ENCODE measurements around the gene TENT5C.

The TENT5C gene

GRCh38 chr1:117638141-117638540 is 32.3 kb downstream of the TENT5C start:
- Histone ChIP-seq H3K27ac (ENCODE audit: extremely low read depth, low read depth, low read length) (no peak overlapping the region), H3K4me1 (ENCODE audit: control insufficient read depth, insufficient read depth, low read length) (no peaks in the 10 kb centered on the region), H3K9me3 (ENCODE audit: control insufficient read depth, insufficient read depth, low read depth, low read length) (no peaks in the 10 kb centered on the region), H3K4me3 (ENCODE audit: low read depth, low read length) (no peak overlapping the region), H3K36me3 (ENCODE audit: control insufficient read depth in 2 of 2, insufficient read depth in 1 of 2, low read length in 2 of 2) (no peaks in the 10 kb centered on the region)
- POLR2A ChIA-PET = interaction anchor here (1.5 kb wide), 1 partner anchor 32 kb away, joined by 3 read pairs; no protein-coding TSS in a partner anchor
- CTCF ChIA-PET = no interaction called here
- TF ChIP-seq ZNF2 (tag by site-specific recombination; IDR thresholded peaks at IDR 0.05) (no peak), ZNF221 (tag by site-specific recombination; IDR thresholded peaks at IDR 0.05; ENCODE audit: borderline replicate concordance) (no peak), SCRT2 (tag by site-specific recombination; IDR thresholded peaks at IDR 0.05) (no peak), ZNF654 (tag by site-specific recombination; IDR thresholded peaks at IDR 0.05; ENCODE audit: low read depth) (no peak), ZNF239 (tag by site-specific recombination; IDR thresholded peaks at IDR 0.05) (no peak), ZFP37 (tag by site-specific recombination; IDR thresholded peaks at IDR 0.05) (no peak), ZNF112 (tag by site-specific recombination; IDR thresholded peaks at IDR 0.05) (no peak)

GRCh38 chr1:117638759-117639158 is 32.9 kb downstream of the TENT5C start:
- H3K4me3 ChIP-seq (ENCODE audit: low read depth, low read length) = no peak overlapping the region
- ChIA-PET CTCF (no interaction called here), POLR2A (interaction anchor here (1.5 kb wide), 1 partner anchor 32 kb away, joined by 3 read pairs; no protein-coding TSS in a partner anchor)
- no peak overlapping the region for H3K27ac ChIP-seq (ENCODE audit: extremely low read depth, low read depth, low read length)
- H3K4me1 ChIP-seq (ENCODE audit: control insufficient read depth, insufficient read depth, low read length) = no peaks in the 10 kb centered on the region
- no peaks in the 10 kb centered on the region for H3K36me3 ChIP-seq (ENCODE audit: control insufficient read depth in 2 of 2, insufficient read depth in 1 of 2, low read length in 2 of 2)
- H3K9me3 ChIP-seq (ENCODE audit: control insufficient read depth, insufficient read depth, low read depth, low read length) = no peaks in the 10 kb centered on the region
- TF ChIP-seq ZNF274 (IDR thresholded peaks at IDR 0.05; ENCODE audit: low read length) = no peak
- TF ChIP-seq ZNF274 (tag by site-specific recombination; IDR thresholded peaks at IDR 0.05; ENCODE audit: borderline replicate concordance) = no peak
- TF ChIP-seq ZNF677 (tag by site-specific recombination; IDR thresholded peaks at IDR 0.05) = no peak
- no peak for TF ChIP-seq ZNF362 (tag by site-specific recombination; IDR thresholded peaks at IDR 0.05)
- no peak for TF ChIP-seq PATZ1 (tag by site-specific recombination; IDR thresholded peaks at IDR 0.05)
- no peak for TF ChIP-seq HIC1 (tag by site-specific recombination; IDR thresholded peaks at IDR 0.05)
- no peak for TF ChIP-seq ZNF157 (tag by site-specific recombination; IDR thresholded peaks at IDR 0.05)
- TF ChIP-seq ZNF837 (tag by site-specific recombination; IDR thresholded peaks at IDR 0.05) = no peak

- no peaks in the 10 kb centered on the region for H3K9me3 ChIP-seq (ENCODE audit: control insufficient read depth, insufficient read depth, low read depth, low read length)
- no peaks in the 10 kb centered on the region for H3K36me3 ChIP-seq (ENCODE audit: control insufficient read depth in 2 of 2, insufficient read depth in 1 of 2, low read length in 2 of 2)
- no peaks in the 10 kb centered on the region for H3K4me1 ChIP-seq (ENCODE audit: control insufficient read depth, insufficient read depth, low read length)
- POLR2A ChIA-PET = no interaction called here
- no peak for TF ChIP-seq ZNF777 (tag by site-specific recombination; IDR thresholded peaks at IDR 0.05; ENCODE audit: borderline replicate concordance)
- no peak for TF ChIP-seq ELK4 (IDR thresholded peaks at IDR 0.05; ENCODE audit: borderline replicate concordance, low read depth, low read length)
- TF ChIP-seq ZBTB49 (tag by site-specific recombination; IDR thresholded peaks at IDR 0.05; ENCODE audit: low read depth) = no peak
- TF ChIP-seq GFI1B (tag by site-specific recombination; IDR thresholded peaks at IDR 0.05) = no peak
- TF ChIP-seq ZNF292 (tag by site-specific recombination; IDR thresholded peaks at IDR 0.05; ENCODE audit: borderline replicate concordance, low read depth) = no peak
- no peak for TF ChIP-seq ZNF366 (tag by site-specific recombination; conservative IDR thresholded peaks at IDR 0.05)
- H3K4me3 ChIP-seq (ENCODE audit: low read depth, low read length) = no peak overlapping the region
- H3K27ac ChIP-seq (ENCODE audit: extremely low read depth, low read depth, low read length) = no peak overlapping the region
- CTCF ChIA-PET = no interaction called here
Observed at GRCh38 chr1:117639741-117640140, 33.9 kb downstream of the TENT5C start.

Measured in HEK293 (cell line).